Activated effector memory CD4-positive, alpha-beta T cell treated with anti-CD3 and anti-CD28 coated beads, Interleukin-2, amount 50 U/mL, for 16 hours (primary cell): Measurements from ENCODE around the gene P3H1.
"Not testable (repeated sequence)": the region's sequence is repeated elsewhere in the genome, so short reads cannot be mapped to it uniquely, and the experiment has no call there.

Source experiments
- DNase-seq: peaks from one replicate; pipeline ENCODE4 v3.0.0-alpha.2; 2020

Gene P3H1

DNA sequence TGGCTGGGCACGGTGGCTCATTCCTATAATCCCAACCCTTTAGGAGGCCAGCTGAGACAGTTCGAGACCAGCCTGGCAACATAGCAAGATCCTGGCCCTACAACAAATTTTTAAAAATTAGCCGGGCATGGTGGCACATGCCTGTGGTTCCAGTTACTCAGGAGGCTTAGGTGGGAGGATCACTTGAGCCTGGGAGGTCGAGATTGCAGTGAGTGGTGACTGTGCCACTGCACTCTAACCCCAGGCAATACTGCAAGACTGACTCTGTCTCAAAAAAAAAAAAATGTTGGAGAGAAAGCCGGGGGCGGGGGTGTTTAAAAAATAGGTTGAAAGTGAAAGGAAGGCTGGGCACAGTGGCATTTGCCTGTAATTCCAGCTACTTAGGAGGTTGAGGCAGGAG, 43.3 kb downstream of the P3H1 start:
- DNase-seq, result no peak

DNA sequence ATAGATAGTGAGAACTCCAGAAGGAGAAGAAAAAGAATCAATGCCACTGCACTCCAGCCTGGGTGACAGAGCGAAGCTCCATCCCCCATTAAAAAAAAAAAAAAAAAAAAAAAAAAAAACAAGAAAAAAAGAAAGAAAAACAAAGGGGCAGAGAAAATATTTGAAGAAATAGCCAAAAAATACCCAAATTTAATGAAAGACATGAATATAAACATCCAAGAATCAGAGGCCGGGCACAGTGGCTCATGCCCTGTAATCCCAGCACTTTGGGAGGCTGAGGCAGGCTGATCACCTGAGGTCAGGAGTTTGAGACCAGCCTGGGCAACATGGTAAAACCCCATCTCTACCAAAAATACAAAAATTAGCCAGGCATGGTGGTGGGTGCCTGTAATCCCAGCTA, 44.4 kb downstream of the P3H1 start:
- not testable (repeated sequence) for DNase-seq

DNA sequence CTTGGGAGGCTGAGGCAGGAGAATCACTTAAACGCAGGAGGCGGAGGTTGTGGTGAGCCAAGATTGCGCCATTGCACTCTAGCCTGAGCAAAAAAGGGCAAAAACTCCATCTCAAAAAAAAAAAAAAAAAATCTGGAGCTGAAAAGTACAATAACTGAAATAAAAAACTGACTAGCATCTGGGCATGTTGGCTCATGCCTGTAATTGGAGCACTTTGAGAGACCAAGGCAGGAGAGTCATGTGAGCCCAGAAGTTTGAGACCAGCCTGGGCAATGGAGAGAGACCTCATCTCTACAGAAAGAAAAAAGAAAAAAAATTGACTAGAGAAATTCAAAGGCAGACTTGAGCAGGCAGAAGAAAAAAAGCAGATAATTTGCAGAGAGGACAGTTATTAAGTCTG, 44.9 kb downstream of the P3H1 start:
- no peak for DNase-seq

DNA sequence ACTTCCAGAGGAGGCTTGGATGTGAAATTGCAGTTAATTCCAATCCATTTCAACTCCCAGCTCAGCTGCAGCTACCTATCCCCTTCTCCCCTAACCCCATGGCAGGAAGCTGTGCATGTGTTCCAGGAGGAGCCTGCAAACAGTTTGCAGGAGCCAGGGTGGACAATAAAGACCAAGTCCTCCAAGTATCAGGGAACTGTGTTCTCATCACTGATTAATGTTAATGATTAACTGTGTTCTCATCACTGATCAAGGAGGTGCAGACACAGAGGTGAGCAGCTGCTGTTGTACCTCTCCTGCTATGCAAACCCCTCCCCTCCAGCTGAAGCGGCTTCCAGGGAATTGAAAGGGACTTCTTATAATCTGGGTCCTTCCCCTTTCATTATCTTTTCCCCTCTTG, 46.0 kb downstream of the P3H1 start:
- DNase-seq, result no peak

DNA sequence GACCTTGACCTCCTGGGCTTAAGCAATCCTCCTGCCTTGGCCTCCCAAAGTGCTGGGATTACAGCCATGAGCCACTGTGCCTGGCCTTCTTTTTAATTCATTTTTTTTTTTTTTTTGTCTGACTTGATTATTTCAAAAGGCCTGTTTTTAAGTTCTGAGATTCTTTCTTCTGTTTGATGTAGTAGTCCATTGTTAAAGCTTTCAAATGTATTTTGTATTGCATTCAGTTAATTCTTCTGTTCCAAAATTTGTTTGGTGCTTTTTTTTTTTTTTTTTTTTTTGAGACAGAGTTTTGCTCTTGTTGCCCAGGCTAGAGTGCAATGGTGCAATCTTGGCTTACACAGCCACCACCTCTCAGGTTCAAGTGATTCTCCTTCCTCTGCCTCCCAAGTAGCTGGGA, 52.4 kb downstream of the P3H1 start:
- DNase-seq, result not testable (repeated sequence)

DNA sequence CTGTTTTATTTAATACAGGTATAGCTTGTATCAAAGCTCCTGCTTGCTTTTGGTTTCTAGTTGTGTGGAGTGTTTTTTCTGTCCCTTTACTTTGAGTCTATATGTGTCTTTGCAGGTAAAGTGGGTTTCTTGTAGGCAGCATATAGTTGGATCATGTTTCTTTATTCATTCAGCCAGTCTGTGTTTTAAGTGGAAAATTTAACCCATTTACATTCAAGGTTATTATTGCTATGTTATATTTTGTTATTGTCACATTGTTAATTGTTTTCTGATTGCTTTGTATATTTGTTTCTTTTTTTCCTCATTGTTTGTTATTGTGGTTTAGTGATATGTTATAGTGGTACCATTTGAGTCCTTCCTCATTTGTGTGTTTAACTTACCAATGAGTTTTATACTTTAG, 53.5 kb downstream of the P3H1 start:
- DNase-seq, result no peak

DNA sequence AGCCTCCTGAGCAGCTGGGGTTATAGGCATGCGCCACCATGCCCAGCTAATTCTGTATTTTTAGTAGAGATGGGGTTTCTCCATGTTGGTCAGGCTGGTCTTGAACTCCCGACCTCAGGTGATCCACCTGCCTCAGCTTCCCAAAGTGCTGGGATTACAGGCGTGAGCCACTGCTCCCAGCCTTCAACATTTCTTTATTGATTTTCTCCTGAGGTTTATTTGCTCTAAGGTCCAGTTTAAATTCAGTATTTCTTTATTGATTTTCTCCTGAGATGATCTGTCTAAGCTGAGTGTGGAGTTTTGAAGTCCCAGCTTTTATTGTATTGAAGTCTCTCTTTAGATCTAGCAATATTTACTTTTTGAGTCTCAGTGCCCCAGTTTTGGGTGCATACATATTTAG, 54.0 kb downstream of the P3H1 start:
- not testable (repeated sequence) for DNase-seq

DNA sequence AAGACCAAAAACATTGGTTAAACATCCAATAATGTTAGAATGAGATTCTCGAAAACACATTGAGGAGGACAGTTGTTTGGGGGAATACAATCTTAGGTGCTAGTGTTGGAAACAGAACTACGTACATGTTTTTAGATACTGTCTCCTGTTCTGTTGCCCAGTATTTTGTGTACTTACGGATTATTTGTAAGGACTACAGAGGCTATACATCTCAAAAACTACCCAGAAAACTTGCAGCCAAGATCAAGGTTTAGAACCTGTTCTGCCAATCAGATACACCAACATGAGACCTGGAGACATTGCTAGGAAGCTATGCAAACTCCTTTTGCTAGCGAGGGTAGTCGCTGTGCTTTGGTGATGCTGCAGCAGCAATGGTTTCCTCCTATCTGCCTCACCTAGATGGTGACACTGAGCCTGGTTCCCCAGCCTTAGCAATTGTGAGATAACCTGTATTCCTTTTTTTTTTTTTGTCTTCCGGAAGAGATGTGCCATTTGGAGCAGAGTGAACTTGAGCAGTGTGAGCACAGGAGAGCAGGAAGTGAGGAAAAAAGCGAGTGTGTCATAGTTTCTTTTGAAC, 62.9 kb downstream of the P3H1 start:
- no peak for DNase-seq

DNA sequence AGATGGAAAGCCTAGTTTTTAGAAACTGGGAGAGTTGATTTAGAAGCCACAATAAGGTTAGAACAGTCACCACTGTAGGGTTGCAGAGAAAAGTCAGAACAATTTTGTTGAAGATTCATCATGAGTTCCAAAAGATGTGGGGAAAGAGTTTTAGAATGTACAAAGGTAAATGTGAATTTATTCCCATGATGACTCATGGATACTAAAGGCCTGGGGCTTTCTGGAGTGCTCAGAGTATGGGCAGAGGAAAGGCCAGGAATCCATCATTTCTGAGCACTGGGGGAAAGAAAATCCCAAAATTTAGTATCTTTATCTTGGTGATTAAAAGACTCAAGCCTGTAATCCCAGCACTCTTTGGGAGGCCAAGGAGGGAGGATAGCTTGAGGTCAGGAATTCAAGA, 66.8 kb downstream of the P3H1 start:
- DNase-seq, result no peak

DNA sequence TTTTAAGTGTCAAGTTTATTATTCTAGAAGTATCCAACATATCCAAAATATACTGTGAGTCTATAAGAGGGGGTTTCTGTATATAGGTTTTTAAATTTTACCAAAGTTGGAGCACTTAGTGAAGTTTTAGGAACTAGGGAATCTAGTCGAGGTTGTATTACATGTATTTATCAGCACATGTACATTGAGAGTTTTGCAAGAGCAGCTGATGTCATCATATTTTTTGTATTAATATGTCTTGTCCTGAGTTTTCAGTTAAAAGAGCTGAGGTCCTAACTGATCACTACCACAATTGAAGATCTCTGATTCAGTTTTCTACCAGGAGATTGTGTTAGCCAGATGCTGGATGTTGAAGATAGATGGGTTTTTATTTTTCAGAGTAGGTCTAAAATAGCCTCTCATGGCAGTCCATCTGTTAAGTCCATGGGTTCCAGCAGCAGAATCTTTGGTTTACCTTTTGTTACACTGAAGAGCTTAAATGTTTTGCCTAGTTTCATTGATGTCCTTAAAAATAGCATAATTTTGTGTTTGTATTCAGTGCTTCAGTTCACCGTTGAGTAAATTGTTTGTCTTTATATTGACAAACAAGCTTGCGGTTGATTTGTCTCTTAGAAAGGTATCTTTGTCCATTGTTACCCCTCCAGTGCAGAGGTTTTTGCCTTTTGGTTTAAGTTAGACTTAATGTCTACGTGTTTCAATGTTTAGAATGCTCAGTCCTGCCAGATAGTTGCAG, 68.6 kb downstream of the P3H1 start:
- no peak for DNase-seq
